ENCODE measurements around the gene CD300E.

- no peak for TF ChIP-seq CTCF (IDR thresholded peaks at IDR 0.05)
- no peak for TF ChIP-seq EZH2 (IDR thresholded peaks at IDR 0.05; ENCODE audit: borderline replicate concordance, insufficient read depth, low read depth, low read length, poor library complexity, severe bottlenecking)
Observed at GRCh38 chr17:74654742-74655141, 31.2 kb upstream of the CD300E start.

Data from B cell (primary cell).